Measurements from ENCODE around the gene FTCD. TPM values are rescaled to one million over a fixed set of nuclear protein-coding genes. Genes with fewer than 3 reads are reported as not detected.

FTCD gene
- total RNA-seq, 6 experiments from 2014 or later, result 141 to 668 (median 417) TPM

- H3K27ac ChIP-seq, result no peak overlapping the region
- no peaks in the 10 kb centered on the region for H3K36me3 ChIP-seq
- intact Hi-C loops (cut with DNase I), result no loop called here
- ATAC-seq, result no peak
- 71% methylated on average over 6 of the region's 12 CpGs for WGBS (ENCODE audit: insufficient coverage, low coverage, low lambda C conversion rate, missing lambda C conversion rate)
- no peaks in the 10 kb centered on the region for H3K27me3 ChIP-seq
- TF ChIP-seq POLR2A (IDR thresholded peaks at IDR 0.05) (no peak), CTCF (IDR thresholded peaks at IDR 0.05) (no peak)
- peak in 2 of 3 donors; percentile 39 to 43 for DNase-seq
- no peaks in the 10 kb centered on the region for H3K9me3 ChIP-seq
- H3K4me1 ChIP-seq, result no peaks in the 10 kb centered on the region
- no peak overlapping the region for H3K4me3 ChIP-seq
Observed at GRCh38 chr21:46122758-46123683, 32.4 kb downstream of the FTCD start.

DNA sequence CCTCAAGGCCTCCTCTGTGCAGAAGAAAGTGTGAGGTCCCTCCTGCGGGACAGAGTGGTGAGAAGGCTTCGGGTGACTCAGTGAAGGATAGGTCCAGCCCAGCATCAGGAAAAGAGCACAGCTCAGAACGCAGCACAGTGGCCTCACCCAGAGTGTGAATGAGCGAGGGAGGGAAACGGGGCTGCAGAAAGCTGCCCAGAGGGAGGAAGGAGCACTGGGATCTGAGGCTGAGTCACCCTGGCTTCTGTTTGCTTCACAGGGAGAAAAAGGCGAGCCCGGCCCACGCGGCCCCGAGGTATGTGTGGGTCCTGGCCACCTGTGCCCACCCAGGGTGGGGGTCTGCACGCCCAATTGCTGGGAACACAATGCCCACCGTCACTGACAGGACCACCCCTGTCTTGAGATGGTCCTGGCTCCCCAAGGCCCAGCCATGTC lies 33.1 kb downstream of the FTCD start:
- Histone ChIP-seq H3K36me3 (no peaks in the 10 kb centered on the region), H3K9me3 (no peaks in the 10 kb centered on the region), H3K27me3 (no peaks in the 10 kb centered on the region), H3K4me1 (no peaks in the 10 kb centered on the region), H3K27ac (no peak overlapping the region), H3K4me3 (no peak overlapping the region)
- no peak for TF ChIP-seq CTCF (IDR thresholded peaks at IDR 0.05)
- no peak for TF ChIP-seq POLR2A (IDR thresholded peaks at IDR 0.05)
- ATAC-seq (no peak), DNase-seq (peak in 2 of 3 donors; percentile 42 to 58)
- intact Hi-C loops (cut with DNase I), result no loop called here
- WGBS (ENCODE audit: insufficient coverage, low coverage, low lambda C conversion rate, missing lambda C conversion rate), result 44% methylated on average over 3 of the region's 12 CpGs

DNA sequence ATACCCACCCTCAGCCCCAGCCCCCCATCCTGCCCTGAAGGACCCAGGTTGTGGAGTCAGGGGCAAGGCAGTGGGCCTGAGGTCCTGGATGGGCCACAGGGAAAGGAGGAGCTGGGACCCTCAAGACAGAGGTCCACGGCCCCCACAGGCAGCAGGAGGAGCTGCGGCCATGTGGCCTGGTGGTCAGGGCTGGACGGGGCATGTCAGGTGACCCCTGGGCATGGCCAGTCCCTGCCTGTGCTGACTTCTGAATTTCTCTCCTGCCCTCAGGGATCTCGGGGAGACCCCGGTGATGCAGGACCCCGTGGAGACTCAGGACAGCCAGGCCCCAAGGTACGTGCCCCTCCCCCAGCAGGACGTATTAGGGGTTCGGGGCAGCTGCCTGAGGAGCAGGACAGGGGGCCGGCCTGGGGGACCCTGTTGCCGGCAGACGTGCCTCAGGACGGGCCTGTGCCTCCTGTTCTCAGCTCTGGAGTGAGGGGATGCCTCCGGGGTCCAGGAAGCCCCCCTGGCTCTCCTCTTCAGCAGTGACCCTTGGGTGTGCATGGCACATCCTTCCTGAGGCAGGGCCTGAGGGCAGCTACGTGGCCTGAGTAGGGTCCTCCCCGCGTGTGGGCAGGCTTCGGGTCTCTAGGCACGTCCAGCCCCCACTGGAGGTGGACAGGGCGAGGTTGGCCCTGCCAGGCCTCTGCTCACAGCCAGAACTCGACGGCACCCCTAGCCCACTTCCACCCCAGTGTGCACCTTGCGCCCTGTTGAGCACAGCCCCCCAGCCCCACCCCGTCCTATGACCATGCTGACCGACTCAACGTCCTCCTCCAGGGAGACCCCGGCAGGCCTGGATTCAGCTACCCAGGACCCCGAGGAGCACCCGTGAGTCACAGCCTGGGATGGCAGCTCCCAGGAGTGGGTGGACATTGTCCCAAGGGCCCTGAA lies 33.8 kb downstream of the FTCD start:
- no peak for TF ChIP-seq POLR2A (IDR thresholded peaks at IDR 0.05)
- TF ChIP-seq CTCF (IDR thresholded peaks at IDR 0.05), result no peak
- Histone ChIP-seq H3K27me3 (no peaks in the 10 kb centered on the region), H3K9me3 (no peaks in the 10 kb centered on the region), H3K4me3 (no peak overlapping the region), H3K4me1 (no peaks in the 10 kb centered on the region), H3K36me3 (no peaks in the 10 kb centered on the region), H3K27ac (no peak overlapping the region)
- WGBS (ENCODE audit: insufficient coverage, low coverage, low lambda C conversion rate, missing lambda C conversion rate), result 76% methylated on average over 4 of the region's 29 CpGs
- intact Hi-C loops (cut with DNase I), result no loop called here
- peak; percentile 19 to 62 (median 49) for DNase-seq
- ATAC-seq, result no peak

GRCh38 chr21:46120301-46121285 lies 34.8 kb downstream of the FTCD start:
- no peak for ATAC-seq
- 69% methylated on average over 6 of the region's 26 CpGs for WGBS (ENCODE audit: insufficient coverage, low coverage, low lambda C conversion rate, missing lambda C conversion rate)
- H3K27ac ChIP-seq, result no peak overlapping the region
- no peaks in the 10 kb centered on the region for H3K27me3 ChIP-seq
- H3K4me3 ChIP-seq, result no peak overlapping the region
- peak; percentile 18 to 56 (median 45) for DNase-seq
- intact Hi-C loops (cut with DNase I), result no loop called here
- TF ChIP-seq POLR2A (IDR thresholded peaks at IDR 0.05) (no peak), CTCF (IDR thresholded peaks at IDR 0.05) (no peak)
- H3K4me1 ChIP-seq, result no peaks in the 10 kb centered on the region
- H3K36me3 ChIP-seq, result no peaks in the 10 kb centered on the region
- H3K9me3 ChIP-seq, result no peaks in the 10 kb centered on the region

Data from right lobe of liver (tissue), 6 donors.